ENCODE data around the gene PHIP. TPM values are rescaled to one million over a fixed set of nuclear protein-coding genes. Genes with fewer than 3 reads are reported as not detected.
"Not testable (repeated sequence)": the region's sequence is repeated elsewhere in the genome, so short reads cannot be mapped to it uniquely, and the experiment has no call there.

PHIP gene
- total RNA-seq, 4 donors from 2014 or later: 32.2 to 41.0 (median 36.8) TPM

DNA sequence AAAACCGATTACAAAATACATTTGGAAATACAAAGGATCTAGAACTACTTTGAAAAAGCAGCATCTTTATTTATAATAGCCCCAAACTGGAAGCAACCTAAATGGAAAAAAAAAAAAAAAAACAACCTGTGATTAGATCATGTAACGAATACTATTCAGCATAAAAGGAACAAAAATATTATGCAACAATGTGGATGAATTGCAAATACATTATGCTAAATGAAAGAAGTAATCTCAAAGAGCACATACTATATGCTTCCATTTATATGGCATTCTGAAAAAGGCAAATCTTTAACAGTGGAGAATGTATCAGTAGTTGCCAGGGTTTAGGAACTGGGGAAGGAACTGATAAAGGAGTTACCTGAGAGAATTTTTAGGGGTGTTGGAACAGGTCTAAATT lies 181.8 kb downstream of the PHIP start:
- no peak overlapping the region for H3K27ac ChIP-seq
- H3K36me3 ChIP-seq: peaks cover 0 to 11% (median 0%) of the 10 kb centered on the region in 3 donors
- no peaks in the 10 kb centered on the region for H3K4me1 ChIP-seq
- H3K4me3 ChIP-seq: no peak overlapping the region
- WGBS, 2 donors: 92 to 93% methylated on average over 2 of the region's 2 CpGs
- no peaks in the 10 kb centered on the region for H3K27me3 ChIP-seq
- no peaks in the 10 kb centered on the region for H3K9me3 ChIP-seq
- TF ChIP-seq EP300 (IDR thresholded peaks at IDR 0.05) (no peak), POLR2A (IDR thresholded peaks at IDR 0.05) (no peak)
- TF ChIP-seq, protein P1, sequence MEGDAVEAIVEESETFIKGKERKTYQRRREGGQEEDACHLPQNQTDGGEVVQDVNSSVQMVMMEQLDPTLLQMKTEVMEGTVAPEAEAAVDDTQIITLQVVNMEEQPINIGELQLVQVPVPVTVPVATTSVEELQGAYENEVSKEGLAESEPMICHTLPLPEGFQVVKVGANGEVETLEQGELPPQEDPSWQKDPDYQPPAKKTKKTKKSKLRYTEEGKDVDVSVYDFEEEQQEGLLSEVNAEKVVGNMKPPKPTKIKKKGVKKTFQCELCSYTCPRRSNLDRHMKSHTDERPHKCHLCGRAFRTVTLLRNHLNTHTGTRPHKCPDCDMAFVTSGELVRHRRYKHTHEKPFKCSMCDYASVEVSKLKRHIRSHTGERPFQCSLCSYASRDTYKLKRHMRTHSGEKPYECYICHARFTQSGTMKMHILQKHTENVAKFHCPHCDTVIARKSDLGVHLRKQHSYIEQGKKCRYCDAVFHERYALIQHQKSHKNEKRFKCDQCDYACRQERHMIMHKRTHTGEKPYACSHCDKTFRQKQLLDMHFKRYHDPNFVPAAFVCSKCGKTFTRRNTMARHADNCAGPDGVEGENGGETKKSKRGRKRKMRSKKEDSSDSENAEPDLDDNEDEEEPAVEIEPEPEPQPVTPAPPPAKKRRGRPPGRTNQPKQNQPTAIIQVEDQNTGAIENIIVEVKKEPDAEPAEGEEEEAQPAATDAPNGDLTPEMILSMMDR (IDR thresholded peaks at IDR 0.05): no peak
- DNase-seq (ENCODE audit: low spot score in 2 of 2): no peak

DNA sequence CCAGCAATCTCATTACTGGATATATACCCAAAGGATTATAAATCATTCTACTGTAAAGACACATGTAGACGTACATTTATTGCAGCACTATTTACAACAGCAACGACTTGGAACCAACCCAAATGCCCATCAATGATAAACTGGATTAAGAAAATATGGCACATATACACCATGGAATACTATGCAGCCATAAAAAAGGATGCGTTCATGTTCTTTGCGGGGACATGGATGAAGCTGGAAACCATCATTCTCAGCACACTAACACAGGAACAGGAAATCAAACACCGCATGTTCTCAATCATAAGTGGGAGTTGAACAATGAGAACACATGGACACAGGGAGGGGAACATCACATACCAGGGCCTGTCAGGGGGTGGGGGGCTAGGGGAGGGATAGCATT lies 188.2 kb downstream of the PHIP start:
- not testable (repeated sequence) for H3K27ac ChIP-seq; H3K4me1 ChIP-seq; DNase-seq (ENCODE audit: low spot score in 2 of 2); H3K9me3 ChIP-seq; H3K4me3 ChIP-seq; H3K27me3 ChIP-seq
- 95 to 96% methylated on average over 5 of the region's 5 CpGs for WGBS, 2 donors
- peaks cover 0 to 13% (median 0%) of the 10 kb centered on the region in 3 donors for H3K36me3 ChIP-seq

Other genes starting within 250 kb of the PHIP start
- 10 to 100 TPM in 1 of 4 donors, 1 to 10 TPM in 3; 3.6 to 11.6 (median 8.2) TPM for gene IRAK1BP1, start 210.7 kb downstream of the PHIP start, total RNA-seq
- 100 to 1,000 TPM in 1 of 4 donors, 10 to 100 TPM in 3; 40.8 to 104 (median 82.1) TPM for gene HMGN3, start 156.4 kb upstream of the PHIP start, total RNA-seq